NCI-H187 (cell line): ENCODE results near the gene XXYLT1.
A peak's percentile ranks its signal among the peaks of the same experiment; 100 is the strongest.
"Not testable (repeated sequence)": the region's sequence is repeated elsewhere in the genome, so short reads cannot be mapped to it uniquely, and the experiment has no call there.

Experiments used
- DNase-seq, 2 experiments: peaks; one replicate each; lab custom pipeline; 2025; lab: John Stamatoyannopoulos, UW

XXYLT1 gene

DNA sequence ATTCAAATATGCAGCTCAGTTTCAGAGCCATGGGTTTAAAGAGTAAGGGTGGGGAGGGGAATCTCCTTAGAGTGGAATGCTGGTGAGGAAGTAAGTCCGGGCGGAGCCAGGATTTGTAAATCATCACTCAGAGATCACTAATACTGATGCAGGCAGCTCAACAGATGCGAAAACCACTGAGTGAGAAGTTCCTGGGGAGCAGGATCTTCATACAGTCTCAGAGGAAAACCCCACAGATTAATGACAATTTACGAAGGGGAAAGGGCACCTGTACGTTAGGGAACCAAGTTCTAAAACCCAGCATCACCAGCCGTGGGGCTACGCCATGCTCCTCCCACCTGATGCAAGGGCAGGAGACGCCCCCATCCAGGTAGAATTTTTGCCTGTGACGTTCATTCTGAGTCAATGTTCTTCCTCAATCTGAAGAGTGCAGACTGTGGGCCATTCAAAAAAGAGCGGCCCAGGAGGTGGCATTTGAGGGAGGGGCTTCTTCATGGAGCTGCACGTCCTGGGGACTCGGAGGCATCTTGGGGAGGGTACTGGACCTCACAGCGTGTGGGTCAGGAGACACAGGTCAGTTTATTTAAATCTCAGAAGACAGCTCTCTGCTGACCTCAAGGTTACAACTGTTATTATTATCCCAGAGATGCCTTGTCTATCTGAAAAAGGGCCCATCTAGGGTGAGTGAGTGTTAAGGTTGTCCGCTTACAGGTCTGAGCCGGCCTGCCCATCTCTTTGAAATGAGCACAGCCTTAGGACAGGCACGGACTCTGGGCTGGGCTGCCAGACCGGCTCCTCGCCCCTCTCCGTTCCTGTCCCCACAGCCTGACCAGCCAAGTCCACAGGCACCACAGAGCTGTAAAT, 228.0 kb downstream of the XXYLT1 start:
- DNase-seq: no peak

DNA sequence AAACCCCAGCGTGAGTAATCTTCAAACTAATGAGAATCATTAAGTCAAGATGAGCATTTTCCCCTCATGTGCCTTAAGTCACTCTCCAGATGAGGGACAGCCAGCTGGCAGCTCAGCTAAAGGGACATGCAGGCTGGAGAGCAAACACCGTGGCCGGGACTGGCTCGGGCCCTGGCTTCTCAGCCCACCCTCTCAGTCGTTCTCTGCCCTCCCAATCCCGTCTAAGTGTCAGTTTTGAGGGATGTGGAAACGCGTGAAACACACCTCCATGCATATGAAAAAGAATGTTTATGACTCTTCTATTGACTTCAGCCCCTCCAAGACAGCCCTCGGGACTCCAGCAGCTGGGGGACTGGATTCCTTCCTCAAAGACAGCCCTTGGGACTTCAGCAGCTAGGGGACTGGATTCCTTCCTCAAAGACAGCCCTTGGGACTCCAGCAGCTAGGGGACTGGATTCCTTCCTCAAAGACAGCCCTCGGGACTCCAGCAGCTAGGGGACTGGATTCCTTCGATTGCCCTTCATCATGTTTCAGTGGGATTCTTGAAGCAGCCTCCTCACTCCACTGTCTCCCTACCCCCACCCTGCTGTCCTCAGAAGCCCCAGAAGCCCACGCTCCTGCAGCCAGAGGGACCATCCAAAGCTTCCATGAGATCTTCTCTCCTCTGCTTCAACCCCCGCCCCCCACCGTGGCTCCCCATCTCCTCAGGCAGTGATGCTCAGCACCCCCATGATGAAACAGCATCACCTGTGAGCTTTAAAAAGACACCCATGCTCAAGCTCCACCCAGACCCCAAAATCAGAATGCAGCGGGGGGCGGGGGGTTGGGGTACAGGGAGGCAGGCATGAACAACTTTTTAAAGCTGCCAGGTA, 228.9 kb downstream of the XXYLT1 start:
- no peak for DNase-seq

DNA sequence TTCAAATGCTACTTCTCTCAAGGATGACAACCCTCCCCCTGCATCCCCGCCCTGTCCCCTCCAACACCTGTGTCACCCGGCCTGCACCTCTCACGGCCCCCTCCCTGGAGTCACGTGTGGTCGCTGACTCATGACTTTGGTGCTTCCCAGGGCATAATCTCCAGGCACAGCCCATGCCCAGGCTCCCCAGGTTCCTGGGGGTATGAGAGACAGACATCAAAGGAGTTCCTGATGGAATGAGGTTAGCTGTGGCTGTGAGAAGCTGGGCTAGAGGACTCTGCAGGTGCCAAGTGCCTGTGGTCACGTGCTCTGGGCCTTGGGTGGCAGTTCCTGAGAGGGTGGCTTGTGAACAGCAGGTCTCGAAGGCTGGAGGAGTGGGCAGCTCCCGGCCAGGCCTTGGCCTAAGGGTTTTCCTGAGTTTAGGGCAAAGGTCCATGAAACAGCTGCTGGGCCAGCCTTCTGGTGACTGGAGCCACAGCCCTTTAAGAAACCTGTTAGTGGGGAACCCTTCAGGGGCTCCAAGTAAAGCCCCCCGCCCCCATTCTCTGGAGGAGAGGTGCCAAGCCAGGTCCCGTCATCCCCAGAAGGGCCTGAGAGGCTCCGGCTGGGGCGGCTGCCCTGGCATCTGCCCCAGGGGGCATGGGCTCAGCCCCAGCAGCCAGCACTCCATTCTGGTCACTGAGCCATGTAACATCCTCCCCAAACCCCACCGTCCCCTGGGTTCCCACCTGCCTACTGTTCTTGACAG, 230.0 kb downstream of the XXYLT1 start:
- DNase-seq: no peak

DNA sequence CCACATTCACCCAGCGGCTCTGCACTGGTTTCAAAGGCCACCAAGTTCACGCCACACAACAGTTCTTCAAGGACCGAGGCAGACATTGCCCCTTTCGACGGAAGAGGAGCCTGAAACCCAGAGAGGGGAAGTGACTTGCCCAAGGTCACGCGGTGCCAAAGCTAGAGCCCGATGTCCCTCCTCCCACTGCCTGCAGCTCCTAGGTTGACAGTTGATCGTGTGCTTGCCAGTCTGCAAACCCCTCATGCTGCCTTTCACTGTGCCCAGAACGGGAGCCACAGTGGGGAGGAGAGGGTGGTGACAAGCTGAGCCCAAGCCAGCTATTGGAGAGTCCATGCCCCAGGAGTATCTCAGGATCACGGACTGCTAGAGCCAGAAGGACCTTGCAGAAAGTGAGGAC, 230.9 kb downstream of the XXYLT1 start:
- no peak for DNase-seq

DNA sequence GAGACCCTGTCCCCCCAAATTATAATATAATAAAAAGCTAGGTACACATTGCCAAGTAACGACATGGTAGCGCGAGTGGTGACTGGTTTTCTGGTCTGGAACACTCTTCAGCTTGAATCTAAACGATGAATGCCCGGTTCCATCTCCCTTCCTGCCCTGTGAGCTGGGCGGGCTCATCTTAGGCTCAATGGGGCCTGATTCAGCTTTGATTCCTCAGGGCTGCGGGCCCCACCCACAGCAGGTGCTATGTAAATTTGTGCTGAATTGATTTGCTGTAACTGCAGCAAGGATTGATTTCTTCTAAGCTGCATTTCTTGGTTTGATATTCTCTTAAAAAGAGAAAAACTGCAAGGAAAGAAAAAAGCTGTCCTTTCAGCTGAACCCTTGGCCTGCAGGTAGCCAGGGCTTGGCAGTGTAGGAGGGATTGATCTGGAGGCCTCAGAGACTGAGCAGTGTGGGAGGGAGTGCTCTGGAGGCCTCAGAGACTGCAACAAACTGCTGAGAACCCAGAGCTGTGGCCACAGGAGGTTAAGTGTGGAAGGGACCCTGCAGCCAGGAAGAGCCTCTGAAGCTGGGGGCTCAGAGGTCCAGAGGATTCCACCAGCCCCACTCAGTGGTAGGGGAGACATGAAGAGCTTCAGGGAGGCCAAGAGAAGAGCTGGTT, 231.6 kb downstream of the XXYLT1 start:
- DNase-seq: no peak

DNA sequence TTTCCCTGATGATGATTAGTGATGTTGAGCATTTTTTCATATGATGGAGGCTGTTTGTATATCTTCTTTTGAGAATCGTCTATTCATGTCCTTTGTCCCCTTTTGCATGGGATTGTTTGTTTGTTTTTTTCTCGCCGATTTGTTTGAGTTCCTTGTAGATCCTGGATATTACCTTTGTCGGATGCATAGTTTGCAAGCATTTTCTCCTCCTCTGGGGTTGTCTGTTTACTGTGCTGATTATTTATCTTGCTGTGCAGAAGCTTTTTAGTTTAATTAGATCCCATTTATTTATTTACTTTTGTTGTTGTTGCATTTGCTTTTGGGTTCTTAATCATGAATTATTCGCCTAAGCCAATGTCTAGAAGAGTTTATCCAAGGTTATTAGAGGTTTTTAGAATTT, 232.8 kb downstream of the XXYLT1 start:
- no peak for DNase-seq

DNA sequence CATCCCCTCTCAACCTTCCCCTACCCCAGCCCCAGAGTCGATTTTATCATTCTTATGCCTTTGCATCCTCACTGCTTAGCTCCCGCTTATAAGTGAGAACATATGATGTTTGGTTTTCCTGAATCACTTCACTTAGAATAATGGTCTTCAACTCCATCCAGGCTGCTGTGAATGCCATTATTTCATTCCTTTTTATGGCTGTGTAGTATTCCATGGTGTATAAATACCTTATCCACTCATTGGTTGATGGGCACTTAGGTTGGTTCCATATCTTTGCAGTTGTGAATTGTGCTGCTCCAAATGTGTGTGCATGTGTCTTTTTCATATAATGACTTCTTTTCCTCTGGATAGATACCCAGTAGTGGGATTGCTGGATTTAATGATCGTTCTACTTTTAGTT, 233.4 kb downstream of the XXYLT1 start:
- DNase-seq: not testable (repeated sequence)

DNA sequence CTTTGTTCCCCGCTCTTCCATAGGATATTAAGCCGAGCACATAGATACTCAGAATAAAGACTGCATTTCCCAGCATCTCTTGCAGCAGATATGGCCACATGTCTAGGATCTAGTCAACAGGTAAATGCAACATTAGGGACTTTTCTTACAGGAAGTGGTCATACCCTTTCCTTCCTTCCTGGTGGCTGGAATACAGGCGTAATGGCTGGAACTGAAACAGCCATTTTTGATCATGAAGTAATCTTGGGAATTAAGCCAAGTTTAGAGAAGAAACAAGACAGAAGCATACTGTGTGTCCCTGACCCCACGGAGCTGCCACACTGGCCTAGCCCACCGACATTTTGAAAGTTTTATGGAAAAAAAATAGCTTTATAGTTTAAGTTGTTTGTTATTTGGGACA, 234.0 kb downstream of the XXYLT1 start:
- DNase-seq: no peak

DNA sequence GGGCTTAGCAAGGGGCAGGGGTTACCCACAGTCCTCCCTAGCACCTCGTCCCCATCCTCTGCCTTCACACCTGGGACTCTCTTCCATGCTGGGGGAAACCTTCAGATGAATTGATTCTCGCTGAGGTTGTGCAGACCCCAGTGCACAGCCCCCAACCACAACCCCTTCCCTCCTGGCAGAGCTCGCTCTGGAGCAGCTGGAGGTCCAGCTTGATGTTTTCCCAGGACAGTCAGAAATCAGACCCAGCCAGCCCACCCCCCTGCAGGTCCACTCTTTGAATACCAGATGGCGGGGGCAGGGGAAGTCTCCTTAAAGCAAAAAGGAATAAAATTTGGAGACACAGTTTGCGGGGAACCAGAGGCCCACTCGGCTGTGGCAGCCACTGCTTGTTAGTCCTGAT, 234.4 kb downstream of the XXYLT1 start:
- DNase-seq: no peak

DNA sequence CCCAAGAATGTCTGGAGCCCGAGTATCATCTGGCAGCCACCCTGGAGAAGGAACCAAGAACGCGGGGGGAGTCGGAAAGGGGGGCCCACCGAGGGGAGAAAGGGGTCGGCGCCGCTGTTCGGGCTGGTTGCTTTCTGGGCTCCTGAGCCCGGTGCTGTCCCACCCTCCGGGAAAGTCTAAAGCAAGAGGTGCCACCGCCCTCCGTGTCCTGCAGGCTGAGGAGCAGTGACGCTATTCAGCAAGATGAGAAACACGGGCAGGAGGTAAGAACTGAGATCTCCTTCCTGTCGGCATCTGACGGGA, 234.8 kb downstream of the XXYLT1 start:
- DNase-seq: no peak

DNA sequence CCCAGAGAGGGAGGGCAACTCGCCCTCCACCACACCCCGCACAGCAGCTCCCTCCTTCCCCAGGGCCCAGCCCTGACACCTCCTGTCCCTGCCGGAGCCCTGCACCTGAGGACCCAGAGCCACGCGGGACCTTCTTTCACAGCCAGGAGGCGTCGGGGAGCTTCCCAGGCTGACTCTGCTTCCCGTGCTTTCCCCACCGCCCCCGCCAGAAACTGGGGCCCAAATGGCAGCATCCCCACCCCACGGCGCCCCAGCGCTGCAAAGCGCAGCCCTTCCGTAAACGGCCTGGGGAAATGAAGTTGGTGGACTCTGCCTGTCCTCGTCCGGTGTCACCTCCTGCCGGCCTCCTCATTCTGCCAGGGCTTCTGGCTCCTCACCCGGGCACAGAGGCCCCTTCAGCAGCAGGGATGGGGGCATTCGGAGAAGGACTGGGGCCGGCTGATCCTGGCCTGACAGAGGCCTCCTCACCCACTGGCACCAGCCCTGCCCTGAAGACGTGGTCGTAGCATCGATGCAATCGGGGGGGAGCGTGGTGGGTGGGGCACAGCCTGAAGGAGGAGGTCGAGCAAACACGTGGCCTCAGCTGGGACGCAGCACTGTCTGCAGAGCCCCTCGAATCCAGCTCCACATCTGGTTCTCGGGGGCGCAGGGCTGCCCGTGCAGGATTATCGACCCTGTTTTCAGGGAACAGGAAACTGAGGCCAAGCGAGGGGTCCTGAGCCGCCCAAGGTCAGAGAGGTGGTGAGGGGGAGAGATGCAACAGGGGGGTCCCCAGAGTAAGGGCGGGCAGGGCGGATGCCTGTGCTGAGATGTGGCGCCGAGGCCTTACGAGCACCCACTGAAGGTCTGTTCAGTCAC, 235.4 kb downstream of the XXYLT1 start:
- no peak for DNase-seq

DNA sequence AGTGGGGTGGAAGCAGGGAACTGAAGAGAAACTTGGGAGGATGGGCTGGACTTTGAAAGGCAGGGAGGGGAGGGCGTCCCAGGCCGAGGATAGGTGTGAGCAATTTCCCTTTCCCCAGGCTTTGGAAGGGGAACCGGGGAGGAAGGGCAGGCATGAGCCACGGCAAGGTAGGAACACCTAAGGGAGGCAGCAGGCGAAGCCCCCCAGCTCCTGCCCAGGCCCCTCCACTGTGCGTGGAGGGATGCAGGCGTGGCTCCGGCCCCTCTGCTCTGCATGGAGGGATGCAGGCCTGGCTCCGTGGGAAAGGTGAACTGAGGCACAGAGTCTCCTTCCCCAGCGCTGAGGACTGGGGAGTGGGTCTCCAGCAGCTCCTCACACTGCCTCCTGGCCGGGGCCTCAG, 236.4 kb downstream of the XXYLT1 start:
- DNase-seq: no peak

DNA sequence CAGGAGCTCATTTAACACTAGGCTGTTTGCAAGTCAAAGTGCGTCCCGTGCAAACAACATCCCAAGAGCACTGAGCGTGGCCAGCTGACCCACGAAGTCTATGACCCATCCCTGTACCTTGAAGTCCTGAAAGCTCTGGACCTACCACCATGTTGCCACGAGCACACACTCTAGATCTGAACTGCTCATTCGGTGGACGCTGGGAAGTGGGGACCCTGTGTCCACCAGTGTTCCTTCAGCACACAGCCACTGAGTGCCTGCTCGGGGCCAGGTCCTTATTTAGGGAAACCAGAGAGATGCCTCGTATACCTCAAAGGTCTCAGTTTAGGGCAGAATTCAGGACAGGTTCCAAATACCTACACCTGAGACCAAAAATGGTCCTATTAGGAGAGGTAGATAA, 236.9 kb downstream of the XXYLT1 start:
- no peak for DNase-seq

DNA sequence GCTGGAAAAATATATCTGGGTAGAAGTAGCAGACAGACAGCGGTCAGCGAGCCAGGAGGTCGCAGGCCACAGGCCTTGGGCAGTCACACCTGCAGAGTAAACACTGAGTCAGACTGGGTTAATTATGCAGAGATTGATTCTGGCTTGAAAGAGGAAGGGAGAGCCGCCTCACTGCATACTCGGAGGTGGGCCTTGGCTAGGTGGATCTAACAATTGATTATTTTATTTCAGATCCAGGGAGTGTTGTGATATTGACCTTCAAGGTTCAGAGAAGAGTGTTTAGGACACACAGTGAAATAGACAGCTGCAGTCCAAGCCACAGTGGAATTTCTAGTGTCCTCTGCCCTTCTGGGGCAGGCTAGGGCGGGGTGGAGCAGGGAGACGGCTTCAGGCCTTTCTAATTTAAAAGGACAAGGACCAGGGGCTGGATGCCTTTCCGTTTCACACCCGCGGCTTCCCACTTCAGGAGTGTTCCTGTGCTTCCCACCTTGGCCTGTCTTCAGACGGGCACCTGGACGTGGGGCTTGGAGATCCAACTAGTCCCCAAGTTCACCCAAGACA, 237.3 kb downstream of the XXYLT1 start:
- no peak for DNase-seq

DNA sequence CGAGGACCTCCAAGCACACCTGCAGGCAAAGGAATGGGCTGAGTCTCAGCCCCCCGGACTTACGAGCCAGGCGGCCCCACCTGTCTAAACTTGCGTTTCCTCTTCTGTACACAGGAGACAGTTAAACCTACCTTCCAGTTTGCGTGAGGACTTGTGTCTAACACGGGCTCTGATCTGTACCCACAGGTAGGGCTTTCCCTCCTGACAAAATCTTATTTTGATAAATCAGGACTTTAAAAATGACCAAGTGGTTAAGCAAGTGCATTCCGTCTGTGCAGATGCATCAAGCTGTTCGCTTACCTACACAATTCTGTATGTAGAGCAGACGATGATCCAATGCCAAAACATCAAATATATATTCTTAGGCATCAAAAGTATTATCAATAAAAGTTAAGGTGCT, 238.0 kb downstream of the XXYLT1 start:
- DNase-seq: no peak

DNA sequence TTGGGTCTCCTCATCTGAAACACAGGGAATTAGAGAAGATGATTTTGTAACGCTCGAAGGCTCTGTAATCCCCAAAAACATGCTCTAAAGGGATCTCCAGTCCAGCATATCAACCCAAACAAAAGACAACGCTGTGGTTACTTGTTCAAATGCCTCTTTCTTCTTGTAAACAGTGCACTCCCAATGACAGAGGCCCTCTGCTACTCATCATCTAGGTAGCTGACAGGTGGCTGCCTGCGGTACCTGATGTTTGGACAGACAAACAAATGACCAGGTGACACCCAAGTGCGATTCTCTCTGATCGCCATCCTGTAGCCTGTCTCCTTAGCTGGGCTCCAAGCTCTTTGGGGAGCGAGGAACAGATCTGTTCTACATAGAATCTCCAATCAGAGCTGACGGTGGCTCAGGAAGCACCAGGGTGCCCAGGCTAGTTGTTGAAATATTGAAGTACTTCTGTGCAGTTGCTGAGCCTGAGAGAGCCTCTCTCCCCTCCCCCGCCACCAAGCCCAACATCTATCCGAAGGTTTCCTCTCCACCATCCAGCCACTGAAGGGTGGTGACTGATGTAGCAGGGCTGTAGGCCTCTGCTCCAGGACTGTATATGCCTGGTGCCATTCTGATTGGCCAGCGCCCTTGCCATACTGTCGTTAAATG, 238.7 kb downstream of the XXYLT1 start:
- peak; percentile 49 to 54 for DNase-seq

DNA sequence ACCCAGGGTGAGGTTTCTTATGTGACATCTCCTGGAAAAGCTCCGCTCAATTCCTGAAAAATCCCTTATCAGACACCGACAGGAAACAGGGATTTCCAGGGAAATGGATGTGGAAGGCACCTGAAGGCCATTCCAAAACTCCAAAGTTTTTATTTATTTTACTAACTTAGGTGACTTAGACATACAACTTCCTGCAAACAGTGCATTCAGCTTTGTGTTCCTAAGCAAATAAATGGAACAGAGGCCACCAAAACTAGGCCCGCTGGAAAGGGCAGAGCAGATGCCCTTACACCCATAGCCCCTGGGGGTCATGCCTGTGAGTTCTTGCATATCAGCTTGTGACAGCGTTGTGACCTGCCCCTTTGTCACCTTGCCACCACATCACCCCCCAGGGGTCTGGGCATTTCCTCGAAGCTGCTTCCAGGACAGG, 239.4 kb downstream of the XXYLT1 start:
- no peak for DNase-seq

DNA sequence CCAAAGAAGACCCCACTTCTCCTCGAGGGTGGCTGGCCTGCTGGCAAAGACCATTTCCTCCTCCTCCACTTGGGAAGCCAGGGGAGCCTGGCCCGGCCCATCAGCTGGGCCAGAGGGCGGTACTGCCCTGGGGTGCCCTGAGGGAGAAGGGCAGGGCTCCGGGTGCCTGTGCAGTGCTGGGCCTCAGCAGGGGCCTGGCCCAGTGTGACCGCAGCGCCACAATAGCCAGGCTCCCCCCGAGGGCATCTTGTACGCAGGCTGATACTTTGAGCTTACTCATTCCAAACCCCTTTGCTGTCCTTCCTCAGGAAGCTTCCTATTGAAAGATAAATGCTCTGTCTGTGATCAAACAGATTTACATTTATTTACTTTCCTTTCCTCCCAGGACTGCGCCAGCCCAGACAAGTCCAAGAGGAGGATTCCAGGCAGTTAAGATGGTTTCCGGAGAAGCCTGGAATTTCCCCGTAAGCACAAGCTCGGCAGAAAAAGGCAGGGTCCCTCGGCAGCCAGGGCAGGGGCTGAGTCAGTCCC, 240.1 kb downstream of the XXYLT1 start:
- DNase-seq: no peak

DNA sequence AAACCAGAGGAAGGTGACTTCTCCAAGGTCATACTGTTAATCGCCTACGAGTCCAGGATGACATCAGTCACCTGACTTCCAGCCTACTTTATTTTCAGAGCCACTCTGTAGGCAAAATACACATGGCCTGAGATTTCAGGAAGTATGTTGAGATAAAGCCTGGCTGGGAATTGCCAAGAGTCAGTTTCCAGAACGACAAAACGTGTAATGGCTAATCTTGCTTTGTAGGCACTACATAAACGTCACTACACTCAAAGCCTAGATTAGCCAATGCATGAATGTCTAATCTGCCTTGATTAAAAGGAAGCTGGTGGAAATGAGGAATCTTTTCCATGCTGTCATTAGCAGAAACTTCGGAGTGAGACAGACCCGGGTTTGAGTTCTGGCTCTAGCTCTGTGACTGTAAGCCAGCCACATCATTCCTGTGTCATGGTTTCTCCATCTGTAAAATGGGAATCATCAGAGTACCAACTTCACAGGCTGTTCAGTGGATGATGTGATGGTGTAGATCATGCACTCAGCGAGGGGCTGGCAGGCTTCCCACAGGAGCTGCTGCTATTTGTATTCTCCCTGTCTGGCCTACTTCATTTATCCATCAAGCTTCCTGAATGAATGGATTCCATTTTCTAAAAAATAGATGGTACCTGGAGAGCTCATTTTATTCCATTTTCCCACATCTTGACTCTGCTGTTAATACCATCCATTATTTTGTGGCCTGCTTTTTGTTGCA, 241.9 kb downstream of the XXYLT1 start:
- DNase-seq: no peak
